Activated CD4-positive, alpha-beta T cell treated with anti-CD3 and anti-CD28 coated beads, Interleukin-2, amount 10 ng/mL, durations not matched to agents 7 days and 5 days (primary cell): Measurements from ENCODE around the gene SEPTIN3. TPM values are rescaled to one million over a fixed set of nuclear protein-coding genes. Genes with fewer than 3 reads are reported as not detected.

Experiments
- CTCF ChIA-PET: fragments of 350-600 bp; sonication (Branson Sonifier 250); formaldehyde crosslinking; loops from one replicate; lab custom pipeline; 2021; ENCODE audit warnings: antibody characterized with exemption; lab: Charles Lee
- POLR2A ChIA-PET: fragments of 350-600 bp; sonication (Branson Sonifier 250); formaldehyde crosslinking; loops from one replicate; lab custom pipeline; 2021; ENCODE audit warnings: antibody characterized with exemption; lab: Charles Lee
- DNase-seq: peaks from one replicate; pipeline ENCODE4 v3.0.0-alpha.2; 2020
- H3K27ac Mint-ChIP-seq: one replicate; pipeline ENCODE4 v1.8.0; 2021; ENCODE audit warnings: mild to moderate bottlenecking, moderate library complexity, mixed read lengths
- H3K27me3 Mint-ChIP-seq: one replicate; pipeline ENCODE4 v1.8.0; 2021; ENCODE audit warnings: mixed read lengths
- H3K36me3 Mint-ChIP-seq: one replicate; pipeline ENCODE4 v1.8.0; 2021; ENCODE audit warnings: low read depth, mixed read lengths
- H3K4me1 Mint-ChIP-seq: one replicate; pipeline ENCODE4 v1.8.0; 2021; ENCODE audit warnings: mixed read lengths
- H3K4me3 Mint-ChIP-seq: one replicate; pipeline ENCODE4 v1.8.0; 2021; ENCODE audit warnings: mild to moderate bottlenecking, moderate library complexity, mixed read lengths
- H3K9me3 Mint-ChIP-seq: one replicate; pipeline ENCODE4 v1.8.0; 2021; ENCODE audit warnings: mixed read lengths
- total RNA-seq, 2 experiments: library from RNA; stranded (reverse); gene quantifications; one replicate each; pipeline ENCODE4 v1.2.3, GENCODE V29; 2021

Gene SEPTIN3
- total RNA-seq, 2 experiments from 2014 or later: 1.4 to 1.6 TPM

DNA sequence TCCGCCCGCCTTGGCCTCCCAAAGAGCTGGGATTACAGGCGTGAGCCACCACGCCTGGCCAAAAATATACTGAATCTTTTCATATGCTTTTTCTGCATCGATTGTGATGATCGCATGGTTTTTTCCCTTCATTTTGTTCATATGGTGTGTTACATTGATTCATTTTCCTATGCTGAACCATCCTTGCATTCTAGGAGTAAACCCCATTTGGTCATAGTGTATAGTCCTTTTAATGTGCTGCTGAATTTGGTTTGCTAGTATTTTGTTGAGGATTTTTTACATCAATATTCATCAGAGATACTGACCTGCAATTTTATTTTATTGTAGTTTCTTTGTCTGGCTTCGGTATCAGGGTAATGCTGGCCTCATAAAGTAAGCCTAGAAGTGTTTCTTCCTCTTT, 41.5 kb downstream of the SEPTIN3 start:
- no peaks in the 10 kb centered on the region for H3K4me1 Mint-ChIP-seq
- POLR2A ChIA-PET: no interaction called here
- peaks cover 3% of the 10 kb centered on the region for H3K36me3 Mint-ChIP-seq
- H3K27me3 Mint-ChIP-seq: peaks cover 21% of the 10 kb centered on the region
- DNase-seq: no peak
- CTCF ChIA-PET: no interaction called here
- H3K9me3 Mint-ChIP-seq: peaks cover 18% of the 10 kb centered on the region
- no peak overlapping the region for H3K27ac Mint-ChIP-seq
- no peak overlapping the region for H3K4me3 Mint-ChIP-seq

DNA sequence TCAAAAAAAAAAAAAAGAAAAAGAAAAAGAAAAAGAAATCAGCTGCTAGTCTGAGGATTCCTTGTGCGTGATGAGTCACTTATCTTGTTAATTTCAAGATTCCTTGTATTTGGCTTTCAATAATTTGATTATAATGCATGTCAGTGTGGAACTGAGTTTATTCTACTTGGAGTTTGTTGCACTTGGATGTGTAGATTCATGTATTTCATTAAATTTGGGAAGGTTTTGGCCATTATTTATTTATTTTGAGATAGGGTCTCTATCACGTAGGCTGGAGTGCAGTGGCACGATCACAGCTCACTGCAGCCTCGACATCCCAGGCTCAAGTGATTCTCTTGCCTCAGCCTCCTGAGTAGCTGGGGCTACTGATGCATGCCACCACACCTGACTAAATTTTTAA, 44.1 kb downstream of the SEPTIN3 start:
- ChIA-PET CTCF (interaction anchor here (0.6 to 0.7 kb wide), 3 partner anchors 12 to 1637 kb away, joined by 3 to 4 read pairs (median 3); no protein-coding TSS in a partner anchor), POLR2A (no interaction called here)
- Mint-ChIP-seq H3K27ac (no peak overlapping the region), H3K4me1 (no peaks in the 10 kb centered on the region), H3K4me3 (no peak overlapping the region), H3K27me3 (peaks cover 25% of the 10 kb centered on the region), H3K9me3 (peaks cover 18% of the 10 kb centered on the region), H3K36me3 (peaks cover 3% of the 10 kb centered on the region)
- no peak for DNase-seq

DNA sequence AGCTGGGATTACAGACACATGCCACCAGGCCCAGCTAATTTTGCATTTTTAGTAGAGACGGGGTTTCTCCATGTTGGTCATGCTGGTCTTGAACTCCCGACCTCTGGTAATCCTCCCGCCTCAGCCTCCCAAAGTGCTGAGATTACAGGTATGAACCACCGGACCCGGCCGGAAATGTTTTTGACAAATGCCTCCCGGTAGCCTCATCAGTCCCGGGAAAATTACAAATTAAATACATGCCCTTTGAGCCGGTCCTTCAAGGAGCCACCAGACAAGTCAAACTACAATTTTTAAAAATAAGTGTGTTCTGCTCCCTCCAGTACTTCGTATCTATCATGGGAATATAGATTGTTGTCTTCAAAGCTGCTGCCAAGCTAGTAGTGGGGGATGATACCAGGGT, 46.9 kb downstream of the SEPTIN3 start:
- ChIA-PET POLR2A (no interaction called here), CTCF (interaction anchor here (0.6 to 1.2 kb wide), 3 partner anchors 15 to 158 kb away, joined by 3 read pairs; no protein-coding TSS in a partner anchor)
- no peak for DNase-seq
- Mint-ChIP-seq H3K9me3 (peaks cover 7% of the 10 kb centered on the region), H3K27me3 (peaks cover 18% of the 10 kb centered on the region), H3K4me3 (no peak overlapping the region), H3K4me1 (no peaks in the 10 kb centered on the region), H3K27ac (no peak overlapping the region), H3K36me3 (no peaks in the 10 kb centered on the region)

DNA sequence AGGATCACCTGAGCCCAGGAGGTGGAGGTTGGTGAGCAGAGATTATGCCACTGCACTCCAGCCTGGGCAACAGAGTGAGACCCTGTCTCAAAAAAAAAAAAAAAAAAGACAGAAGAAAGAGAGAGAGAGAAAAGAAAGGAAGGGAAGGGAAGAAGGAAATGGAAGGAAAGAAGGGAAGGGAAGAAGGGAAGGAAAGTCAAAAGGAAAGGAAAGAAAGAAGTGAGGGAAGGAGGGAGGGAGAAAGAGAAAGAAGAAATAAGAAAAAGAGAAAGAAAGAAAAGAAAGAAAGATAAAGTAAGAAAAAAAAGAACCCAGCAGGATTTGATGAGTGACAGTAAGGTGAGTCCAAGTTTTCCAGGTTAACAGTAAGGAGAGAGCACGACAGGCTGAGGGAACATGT, 49.0 kb downstream of the SEPTIN3 start:
- Mint-ChIP-seq H3K4me1 (peaks cover 14% of the 10 kb centered on the region), H3K27me3 (peaks cover 16% of the 10 kb centered on the region)
- CTCF ChIA-PET: no interaction called here

More for the DNA sequence above, 49.0 kb downstream of the SEPTIN3 start:
- H3K4me3 Mint-ChIP-seq: no peak overlapping the region
- no peak for DNase-seq
- peaks cover 7% of the 10 kb centered on the region for H3K9me3 Mint-ChIP-seq
- no peak overlapping the region for H3K27ac Mint-ChIP-seq
- H3K36me3 Mint-ChIP-seq: peaks cover 8% of the 10 kb centered on the region
- POLR2A ChIA-PET: no interaction called here

Other genes starting within 250 kb of the SEPTIN3 start
- 10 to 100 TPM; 21.0 to 21.6 TPM for gene CCDC134, start 168.8 kb upstream of the SEPTIN3 start, total RNA-seq
- gene SREBF2, start 136.3 kb upstream of the SEPTIN3 start, total RNA-seq: 10 to 100 TPM; 92.4 to 95.7 TPM
- not detected for gene SHISA8, start 54.4 kb upstream of the SEPTIN3 start, total RNA-seq
- 1 to 10 TPM; 1.3 to 1.7 TPM for gene TNFRSF13C, start 42.6 kb upstream of the SEPTIN3 start, total RNA-seq
- gene CENPM, start 22.3 kb upstream of the SEPTIN3 start, total RNA-seq: 10 to 100 TPM; 76.6 to 92.0 TPM
- gene WBP2NL, start 29.3 kb downstream of the SEPTIN3 start, total RNA-seq: 1 to 10 TPM; 1.5 to 1.6 TPM
- gene NAGA, start 101.4 kb downstream of the SEPTIN3 start, total RNA-seq: 10 to 100 TPM; 22.4 to 23.0 TPM
- 1 to 10 TPM; 1.8 to 2.6 TPM for gene PHETA2, start 104.8 kb downstream of the SEPTIN3 start, total RNA-seq
- gene SMDT1, start 110.3 kb downstream of the SEPTIN3 start, total RNA-seq: 10 to 100 TPM; 62.4 to 95.6 TPM
- gene NDUFA6, start 121.3 kb downstream of the SEPTIN3 start, total RNA-seq: 10 to 100 TPM; 85.9 to 89.8 TPM
- gene CYP2D6, start 161.4 kb downstream of the SEPTIN3 start, total RNA-seq: 1 to 10 TPM; 5.0 to 6.6 TPM